Right atrium auricular region (tissue), 2 donors: ENCODE results near the gene FAAP24. TPM values are rescaled to one million over a fixed set of nuclear protein-coding genes. Genes with fewer than 3 reads are reported as not detected.
"Not testable (repeated sequence)": the region's sequence is repeated elsewhere in the genome, so short reads cannot be mapped to it uniquely, and the experiment has no call there.

Experiments used
- DNase-seq: peaks from one replicate; pipeline ENCODE4 v3.0.0-alpha.2; 2019; ENCODE audit warnings: low spot score
- H3K27ac ChIP-seq, 2 donors: fragments of 200-600 bp; sonication (generic); 1 replicate in 1 of 2; 2 replicates in 1 of 2; pipeline ENCODE4 v1.5.1; 2016 to 2019
- H3K27me3 ChIP-seq, 2 donors: fragments of 200-600 bp; sonication (generic); one replicate each; pipeline versions ENCODE4 v1.5.1 to v1.6.0; 2017 to 2019
- H3K36me3 ChIP-seq: fragments of 200-600 bp; sonication (generic); one replicate; pipeline ENCODE4 v1.5.1; 2016
- H3K4me1 ChIP-seq, 2 donors: fragments of 200-600 bp; sonication (generic); one replicate each; pipeline versions ENCODE4 v1.5.1 to v1.6.0; 2017 to 2019
- H3K4me3 ChIP-seq, 2 donors: fragments of 200-600 bp; sonication (generic); 1 replicate in 1 of 2; 2 replicates in 1 of 2; pipeline ENCODE4 v1.5.1; 2017 to 2019; ENCODE audit warnings: mild to moderate bottlenecking in 1 of 2, moderate library complexity in 1 of 2
- H3K9me3 ChIP-seq, 2 donors: fragments of 200-600 bp; sonication (generic); one replicate each; pipeline ENCODE4 v1.5.1; 2019
- total RNA-seq, 2 donors: library from RNA; depleted of rRNA; stranded (reverse); fragments of >200 nt; gene quantifications; one replicate each; pipeline ENCODE4 v1.1.0, GENCODE V29; 2016
- TF ChIP-seq, protein P1 (sequence below), 2 donors: fragments of 200-600 bp; sonication (generic); IDR thresholded peaks; one replicate each; pipeline ENCODE4 v1.5.1; 2019; ENCODE audit warnings: antibody characterized with exemption in 2 of 2

Gene FAAP24
- total RNA-seq, 2 donors from 2014 or later: 0.67 TPM; not detected in 1

DNA sequence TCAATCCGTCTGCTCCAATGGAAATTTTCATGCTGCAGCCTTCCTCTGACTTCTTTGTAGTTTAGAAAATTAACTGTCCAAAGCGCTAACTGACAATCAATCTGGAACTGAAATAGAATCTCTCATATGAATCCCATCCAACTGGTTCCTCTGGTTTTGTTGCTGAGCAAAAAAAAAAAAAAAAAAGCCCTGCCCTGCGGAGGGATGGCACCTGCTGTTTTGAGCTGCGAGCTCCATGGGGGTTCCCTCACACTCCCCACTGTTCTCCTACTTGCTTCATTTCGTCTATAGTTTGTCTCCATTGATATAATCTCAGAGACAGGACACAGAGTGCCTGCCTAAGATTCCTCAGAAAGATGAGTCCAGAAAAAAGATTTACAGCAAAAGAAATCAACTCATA lies 33.4 kb downstream of the FAAP24 start:
- TF ChIP-seq, protein P1, sequence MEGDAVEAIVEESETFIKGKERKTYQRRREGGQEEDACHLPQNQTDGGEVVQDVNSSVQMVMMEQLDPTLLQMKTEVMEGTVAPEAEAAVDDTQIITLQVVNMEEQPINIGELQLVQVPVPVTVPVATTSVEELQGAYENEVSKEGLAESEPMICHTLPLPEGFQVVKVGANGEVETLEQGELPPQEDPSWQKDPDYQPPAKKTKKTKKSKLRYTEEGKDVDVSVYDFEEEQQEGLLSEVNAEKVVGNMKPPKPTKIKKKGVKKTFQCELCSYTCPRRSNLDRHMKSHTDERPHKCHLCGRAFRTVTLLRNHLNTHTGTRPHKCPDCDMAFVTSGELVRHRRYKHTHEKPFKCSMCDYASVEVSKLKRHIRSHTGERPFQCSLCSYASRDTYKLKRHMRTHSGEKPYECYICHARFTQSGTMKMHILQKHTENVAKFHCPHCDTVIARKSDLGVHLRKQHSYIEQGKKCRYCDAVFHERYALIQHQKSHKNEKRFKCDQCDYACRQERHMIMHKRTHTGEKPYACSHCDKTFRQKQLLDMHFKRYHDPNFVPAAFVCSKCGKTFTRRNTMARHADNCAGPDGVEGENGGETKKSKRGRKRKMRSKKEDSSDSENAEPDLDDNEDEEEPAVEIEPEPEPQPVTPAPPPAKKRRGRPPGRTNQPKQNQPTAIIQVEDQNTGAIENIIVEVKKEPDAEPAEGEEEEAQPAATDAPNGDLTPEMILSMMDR (IDR thresholded peaks at IDR 0.05): no peak
- no peak overlapping the region for H3K27ac ChIP-seq
- no peak for DNase-seq
- no peaks in the 10 kb centered on the region for H3K4me1 ChIP-seq
- H3K36me3 ChIP-seq: no peaks in the 10 kb centered on the region
- H3K27me3 ChIP-seq: no peaks in the 10 kb centered on the region
- no peak overlapping the region for H3K4me3 ChIP-seq
- no peaks in the 10 kb centered on the region for H3K9me3 ChIP-seq

DNA sequence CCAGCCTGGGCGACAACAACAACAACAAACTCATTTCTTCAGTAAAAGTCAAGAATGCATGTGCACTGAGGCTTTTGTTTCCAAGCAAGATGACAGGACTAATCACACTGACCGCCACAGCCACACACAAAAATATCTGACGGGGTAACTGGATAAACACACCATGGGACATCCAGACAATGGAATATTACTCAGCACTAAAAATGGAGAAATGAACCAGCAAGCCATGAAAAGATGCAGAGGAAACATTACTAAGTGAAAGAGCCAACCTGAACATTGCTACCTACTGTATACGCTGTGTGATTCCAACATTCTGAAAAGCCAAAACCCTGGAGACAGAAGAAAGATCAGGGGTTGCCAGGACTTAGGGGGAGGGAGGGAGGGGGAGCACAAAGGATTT lies 36.7 kb downstream of the FAAP24 start:
- no peak for DNase-seq
- TF ChIP-seq, protein P1 (IDR thresholded peaks at IDR 0.05): no peak
- Histone ChIP-seq H3K36me3 (no peaks in the 10 kb centered on the region), H3K9me3 (no peaks in the 10 kb centered on the region), H3K27me3 (no peaks in the 10 kb centered on the region), H3K27ac (no peak overlapping the region), H3K4me3 (no peak overlapping the region), H3K4me1 (no peaks in the 10 kb centered on the region)

DNA sequence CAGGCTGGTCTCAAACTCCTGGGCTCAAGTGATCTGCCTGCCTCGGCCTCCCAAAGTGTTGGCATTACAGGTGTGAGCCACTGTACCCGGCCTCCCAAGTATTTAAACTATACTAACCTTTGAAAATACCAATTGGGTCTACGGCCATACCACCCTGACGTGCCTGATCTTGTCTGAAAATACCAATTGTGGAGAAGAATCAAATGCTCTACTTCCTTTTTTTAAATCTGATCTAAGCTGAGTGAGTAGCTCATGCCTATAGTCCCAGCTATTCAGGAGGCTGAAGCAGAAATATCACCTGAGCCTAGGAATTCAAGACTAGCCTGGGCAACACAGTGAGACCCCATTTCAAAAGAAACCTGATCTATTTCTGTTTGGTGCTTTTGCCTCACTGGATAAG lies 38.8 kb downstream of the FAAP24 start:
- not testable (repeated sequence) for DNase-seq, H3K27me3 ChIP-seq, H3K4me3 ChIP-seq, H3K4me1 ChIP-seq, H3K36me3 ChIP-seq, H3K27ac ChIP-seq, H3K9me3 ChIP-seq

DNA sequence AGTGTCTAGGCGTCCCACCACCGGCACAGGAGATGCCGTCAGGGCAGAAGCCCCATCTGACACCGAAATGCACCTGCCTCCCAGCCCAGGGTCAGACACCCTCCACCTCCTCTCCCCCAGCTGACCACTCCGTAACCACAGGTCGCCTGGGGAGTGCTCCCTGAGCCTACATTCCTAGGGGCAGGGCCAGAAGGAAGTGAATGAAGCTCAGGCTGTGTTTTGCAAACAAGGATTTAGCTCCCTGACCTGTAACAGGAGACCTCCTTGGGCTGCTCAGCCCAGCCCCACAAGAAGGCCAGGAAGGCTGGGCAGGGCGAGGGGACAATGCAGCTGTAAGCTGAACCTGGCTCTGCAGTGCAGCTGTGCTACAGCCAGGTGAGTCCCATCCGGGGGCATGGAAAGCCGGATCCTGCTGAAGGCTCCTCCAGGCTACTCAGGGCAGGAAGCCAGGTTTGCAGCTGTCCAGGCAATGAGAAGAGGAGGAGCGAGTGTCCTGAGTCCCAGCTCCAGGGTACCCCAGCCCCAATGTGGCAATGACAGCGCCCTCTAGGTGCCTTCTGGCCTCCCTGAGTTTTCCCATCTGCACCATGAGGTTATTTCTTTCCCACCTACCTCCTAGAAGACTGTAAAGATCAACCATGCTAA lies 50.6 kb downstream of the FAAP24 start:
- Histone ChIP-seq H3K9me3 (no peaks in the 10 kb centered on the region), H3K4me1 (no peaks in the 10 kb centered on the region), H3K4me3 (no peak overlapping the region), H3K36me3 (no peaks in the 10 kb centered on the region), H3K27ac (no peak overlapping the region), H3K27me3 (no peaks in the 10 kb centered on the region)
- DNase-seq: no peak
- TF ChIP-seq, protein P1 (IDR thresholded peaks at IDR 0.05): no peak

DNA sequence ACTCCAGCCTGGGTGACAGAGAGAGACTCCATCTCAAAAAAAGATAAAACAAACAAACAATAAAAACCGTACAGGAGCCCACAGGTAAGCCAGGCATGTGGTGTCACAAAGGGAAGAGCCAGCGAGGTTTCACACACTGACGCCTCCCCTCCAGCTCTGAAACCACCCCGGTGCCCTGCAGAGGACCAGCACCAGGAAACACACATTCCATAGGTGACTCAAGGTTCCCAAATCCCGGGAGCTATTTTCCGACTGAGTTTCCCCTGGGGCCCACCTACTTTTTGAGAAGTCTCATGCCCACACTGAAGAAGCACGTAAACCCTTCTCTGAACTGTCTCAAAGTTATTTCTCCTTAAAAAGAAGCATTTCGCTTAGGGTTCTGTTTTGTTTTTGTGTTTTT lies 52.4 kb downstream of the FAAP24 start:
- no peak overlapping the region for H3K27ac ChIP-seq
- H3K36me3 ChIP-seq: no peaks in the 10 kb centered on the region
- no peaks in the 10 kb centered on the region for H3K9me3 ChIP-seq
- H3K27me3 ChIP-seq: no peaks in the 10 kb centered on the region
- TF ChIP-seq, protein P1 (IDR thresholded peaks at IDR 0.05): no peak
- no peak overlapping the region for H3K4me3 ChIP-seq
- no peak for DNase-seq
- no peaks in the 10 kb centered on the region for H3K4me1 ChIP-seq

DNA sequence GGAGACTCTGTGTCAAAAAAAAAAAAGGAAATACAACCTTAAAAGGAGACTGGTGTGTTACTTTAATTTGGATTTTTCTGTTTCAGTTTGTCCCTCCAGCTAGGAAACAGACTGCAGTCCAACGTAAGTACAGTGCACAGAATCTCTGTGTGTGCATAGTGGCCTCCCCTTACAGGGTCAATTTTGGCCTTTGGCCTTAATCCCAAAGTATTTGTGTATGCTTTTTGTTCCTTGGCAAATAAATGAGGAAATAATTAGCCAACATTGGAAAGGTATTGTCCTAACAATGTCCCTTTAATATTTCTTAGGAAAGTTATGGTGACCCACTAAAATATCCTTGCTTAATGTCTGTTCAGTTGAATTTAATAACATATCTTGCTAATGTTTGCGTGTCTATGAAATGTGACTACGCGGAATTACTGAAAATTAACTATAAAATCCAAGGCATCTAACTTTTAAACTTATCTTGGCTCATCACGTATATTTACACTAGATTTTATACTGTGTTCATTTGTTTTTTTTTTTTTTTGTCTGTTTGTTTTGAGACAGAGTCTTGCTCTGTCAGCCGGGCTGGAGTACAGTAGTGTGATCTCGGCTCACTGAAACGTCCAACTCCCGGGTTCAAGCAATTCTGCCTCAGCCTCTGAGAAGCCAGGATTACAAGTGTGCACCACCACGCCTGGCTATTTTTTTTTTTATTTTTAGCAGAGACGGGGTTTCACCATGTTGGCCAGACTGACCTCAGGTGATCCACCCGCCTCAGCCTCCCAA lies 53.6 kb downstream of the FAAP24 start:
- H3K4me3 ChIP-seq, DNase-seq, H3K9me3 ChIP-seq, H3K4me1 ChIP-seq, H3K27me3 ChIP-seq, H3K36me3 ChIP-seq, H3K27ac ChIP-seq: not testable (repeated sequence)

DNA sequence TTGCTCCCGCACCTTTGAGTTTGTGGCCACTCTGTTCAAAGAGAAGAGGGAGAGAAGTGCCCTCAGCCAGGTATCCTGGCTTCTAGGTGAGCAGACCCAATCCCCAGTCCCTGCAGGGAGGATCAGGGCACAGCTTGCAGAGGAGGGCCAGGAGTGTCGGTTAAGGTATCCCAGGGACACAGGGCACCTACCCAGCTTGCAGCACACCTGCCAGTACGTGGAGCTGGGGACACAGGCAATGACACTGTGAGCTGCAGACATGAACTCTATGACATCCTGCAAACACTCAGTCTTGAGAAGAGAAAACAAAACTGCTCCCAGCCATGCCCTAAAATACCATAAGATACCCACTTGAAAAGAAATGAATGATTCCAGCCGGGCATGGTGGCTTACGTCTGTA lies 54.6 kb downstream of the FAAP24 start:
- DNase-seq, H3K36me3 ChIP-seq, H3K9me3 ChIP-seq, H3K4me3 ChIP-seq, H3K27me3 ChIP-seq, H3K4me1 ChIP-seq, H3K27ac ChIP-seq: not testable (repeated sequence)

Other genes with a start within 250 kb of the FAAP24 start
- gene SLC7A9, start 102.5 kb upstream of the FAAP24 start, total RNA-seq: not detected
- 1 to 10 TPM; 4.6 to 8.3 TPM for gene CEP89, start 284 bp upstream of the FAAP24 start, total RNA-seq
- 1 to 10 TPM; 3.1 to 5.9 TPM for gene RHPN2, start 92.6 kb downstream of the FAAP24 start, total RNA-seq
- 1 to 10 TPM; 4.7 to 8.5 TPM for gene GPATCH1, start 108.9 kb downstream of the FAAP24 start, total RNA-seq
- not detected for gene WDR88, start 159.9 kb downstream of the FAAP24 start, total RNA-seq
- gene LRP3, start 222.1 kb downstream of the FAAP24 start, total RNA-seq: 10 to 100 TPM; 16.3 to 22.2 TPM